Measurements from ENCODE around the gene SH2D7. TPM values are rescaled to one million over a fixed set of nuclear protein-coding genes. Genes with fewer than 3 reads are reported as not detected.

SH2D7 gene
- polyA plus RNA-seq, 1 of the 3 experiments (the other 2 are of a cell fraction): not detected

DNA sequence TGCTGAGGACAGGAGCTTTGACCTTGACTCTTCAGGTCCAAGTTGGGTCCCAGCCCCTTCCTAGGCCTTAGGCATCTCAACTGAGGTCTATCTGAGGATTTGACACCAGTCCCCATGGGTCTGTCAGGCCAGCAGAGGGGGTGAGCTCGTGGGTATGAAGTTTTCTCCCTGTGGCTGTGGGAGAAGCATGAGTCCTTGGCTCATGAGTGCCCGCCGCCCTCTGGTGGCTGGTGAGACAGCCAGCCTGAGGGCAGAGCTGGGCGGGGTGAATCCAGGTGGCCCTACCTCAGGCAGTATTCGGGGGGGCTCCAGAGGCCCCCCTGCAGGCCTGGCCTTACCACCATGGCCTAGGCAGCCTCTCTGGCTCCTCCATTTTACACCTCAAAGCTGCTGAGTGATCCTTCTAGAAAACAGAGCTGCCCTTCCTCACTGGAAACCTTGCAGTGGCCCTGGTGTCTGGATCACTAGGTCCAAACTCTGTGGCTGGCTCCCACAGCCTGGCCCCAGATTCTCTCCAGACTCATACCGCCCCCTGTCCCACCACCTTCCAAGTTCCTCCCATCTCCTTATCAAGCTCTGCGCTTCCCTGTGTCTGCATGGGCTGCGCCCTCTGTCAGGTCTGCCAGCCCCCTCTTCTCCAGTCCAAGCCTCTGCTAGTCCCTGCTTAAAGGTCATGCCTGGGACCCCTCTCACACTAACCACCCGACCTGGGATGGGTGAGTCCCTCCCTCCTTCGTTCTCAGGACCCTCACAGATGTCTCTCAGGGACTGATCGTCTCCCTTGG is 16.1 kb downstream of the SH2D7 start:
- Histone ChIP-seq H3K4me3 (ENCODE audit: low read depth in 2 of 2, low read length in 1 of 2) (peak overlapping the region in 1 of 2 experiments; percentile 4; a peak in 1 of 4 replicates), H3K9ac (no peak overlapping the region), H3K27ac (ENCODE audit: low read depth in 2 of 2, low read length in 1 of 2) (no peak overlapping the region), H3K79me2 (ENCODE audit: insufficient read depth) (no peaks in the 10 kb centered on the region), H3K4me2 (no peak overlapping the region), H3F3A (replicated peaks; ENCODE audit: insufficient read depth) (no peaks in the 10 kb centered on the region), H2AFZ (ENCODE audit: low read depth) (no peak overlapping the region), H4K20me1 (ENCODE audit: insufficient read depth) (no peaks in the 10 kb centered on the region), H3K27me3 (ENCODE audit: insufficient read depth) (no peaks in the 10 kb centered on the region), H3K36me3 (replicated peaks in 1 of 2; ENCODE audit: control insufficient read depth in 1 of 2, insufficient read depth in 2 of 2, low read length in 1 of 2) (no peaks in the 10 kb centered on the region), H3K9me2 (no peaks in the 10 kb centered on the region), H3K9me3 (no peaks in the 10 kb centered on the region), H3K4me1 (ENCODE audit: control insufficient read depth in 1 of 2, insufficient read depth in 2 of 2, low read depth in 1 of 2, low read length in 1 of 2) (no peaks in the 10 kb centered on the region; a peak in 1 of 4 replicates)
- ChIA-PET CTCF (interaction anchor here (0.6 to 9.3 kb wide), 74 partner anchors 9 to 473 kb away, joined by 3 to 175 read pairs (median 4); partner anchors contain the start of genes ACSBG1, CIB2, IDH3A and SH2D7), POLR2A (interaction anchor here (1.0 to 1.4 kb wide), 5 partner anchors 103 to 149 kb away, joined by 3 to 7 read pairs (median 4); no protein-coding TSS in a partner anchor)
- 0 out of 2 replicates have a peak, but pooled peaks have one; percentile 20 for TF ChIP-seq MXI1 (IDR thresholded peaks at IDR 0.05; ENCODE audit: low read depth, low read length)
- TF ChIP-seq JUND (IDR thresholded peaks at IDR 0.05): no peak
- TF ChIP-seq SMC3 (IDR thresholded peaks at IDR 0.05; ENCODE audit: low read depth, low read length): peak; percentile 99
- TF ChIP-seq MAX (IDR thresholded peaks at IDR 0.05; ENCODE audit: low read depth): peak; percentile 45; the same call in 1 of the 2 replicates
- TF ChIP-seq, protein P1, sequence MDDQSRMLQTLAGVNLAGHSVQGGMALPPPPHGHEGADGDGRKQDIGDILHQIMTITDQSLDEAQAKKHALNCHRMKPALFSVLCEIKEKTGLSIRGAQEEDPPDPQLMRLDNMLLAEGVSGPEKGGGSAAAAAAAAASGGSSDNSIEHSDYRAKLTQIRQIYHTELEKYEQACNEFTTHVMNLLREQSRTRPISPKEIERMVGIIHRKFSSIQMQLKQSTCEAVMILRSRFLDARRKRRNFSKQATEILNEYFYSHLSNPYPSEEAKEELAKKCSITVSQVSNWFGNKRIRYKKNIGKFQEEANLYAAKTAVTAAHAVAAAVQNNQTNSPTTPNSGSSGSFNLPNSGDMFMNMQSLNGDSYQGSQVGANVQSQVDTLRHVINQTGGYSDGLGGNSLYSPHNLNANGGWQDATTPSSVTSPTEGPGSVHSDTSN (IDR thresholded peaks at IDR 0.05): no peak
- TF ChIP-seq RAD21 (IDR thresholded peaks at IDR 0.05; ENCODE audit: low read length): peak; percentile 88
- TF ChIP-seq, protein P2, sequence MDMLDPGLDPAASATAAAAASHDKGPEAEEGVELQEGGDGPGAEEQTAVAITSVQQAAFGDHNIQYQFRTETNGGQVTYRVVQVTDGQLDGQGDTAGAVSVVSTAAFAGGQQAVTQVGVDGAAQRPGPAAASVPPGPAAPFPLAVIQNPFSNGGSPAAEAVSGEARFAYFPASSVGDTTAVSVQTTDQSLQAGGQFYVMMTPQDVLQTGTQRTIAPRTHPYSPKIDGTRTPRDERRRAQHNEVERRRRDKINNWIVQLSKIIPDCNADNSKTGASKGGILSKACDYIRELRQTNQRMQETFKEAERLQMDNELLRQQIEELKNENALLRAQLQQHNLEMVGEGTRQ (IDR thresholded peaks at IDR 0.05; ENCODE audit: borderline replicate concordance, low read depth, low read length): no peak
- TF ChIP-seq NRF1 (IDR thresholded peaks at IDR 0.05; ENCODE audit: low read depth, low read length): 0 out of 2 replicates have a peak, but pooled peaks have one; percentile 18
- peak; percentile 93 for TF ChIP-seq CTCF (IDR thresholded peaks at IDR 0.05)
- TF ChIP-seq TAF1 (IDR thresholded peaks at IDR 0.05; ENCODE audit: borderline replicate concordance, low read depth, low read length): no peak
- TF ChIP-seq SIN3A (IDR thresholded peaks at IDR 0.05; ENCODE audit: borderline replicate concordance, low read depth, low read length): 0 out of 2 replicates have a peak, but pooled peaks have one; percentile 45
- no peak for TF ChIP-seq FOSL2 (IDR thresholded peaks at IDR 0.05; ENCODE audit: borderline replicate concordance, low read depth)
- peak; percentile 11; the same call in 1 of the 2 replicates for TF ChIP-seq IRF3 (IDR thresholded peaks at IDR 0.05; ENCODE audit: low read depth, low read length)
- peak; percentile 87 for DNase-seq
- WGBS (ENCODE audit: low lambda C conversion rate): 44% methylated on average over 8 of the region's 11 CpGs

Measured in SK-N-SH (cell line).